GM12878 (cell line): Measurements from ENCODE around the gene IFI44L.

Source experiments
- CBX3 ChIP-seq: fragments of 200-600 bp; sonication (generic); IDR thresholded peaks from 2 replicates; pipeline ENCODE4 v1.6.1; 2016; ENCODE audit warnings: low read depth, borderline replicate concordance
- CTCF ChIP-seq, 3 experiments: IDR thresholded peaks in 2 of 3; conservative IDR thresholded peaks in 1 of 3; 2 replicates each; pipeline ENCODE4 v1.5.1; 2011; ENCODE audit warnings: low read depth in 3 of 3, low read length in 3 of 3, mild to moderate bottlenecking in 3 of 3, control low read depth in 2 of 3, moderate library complexity in 2 of 3, inconsistent platforms in 1 of 3, mixed read lengths in 1 of 3; ENCODE audit not compliant: control insufficient read depth in 2 of 3, insufficient read depth in 1 of 3; ENCODE audit errors: extremely low read depth in 1 of 3
- E2F4 ChIP-seq: IDR thresholded peaks from 2 replicates; pipeline ENCODE4 v1.6.1; 2012; ENCODE audit warnings: low read depth, low read length, improper control_type of control experiment
- EZH2 ChIP-seq: IDR thresholded peaks from 2 replicates; pipeline ENCODE4 v1.6.1; 2012; ENCODE audit warnings: low read depth, mild to moderate bottlenecking, control low read depth, inconsistent platforms, low read length, borderline replicate concordance; ENCODE audit not compliant: control insufficient read depth
- GABPA ChIP-seq: IDR thresholded peaks from 2 replicates; pipeline ENCODE4 v1.6.1; 2014; ENCODE audit warnings: antibody characterized with exemption, low read depth, mild to moderate bottlenecking, inconsistent platforms
- JUND ChIP-seq: IDR thresholded peaks from 2 replicates; pipeline ENCODE4 v1.6.1; 2012; ENCODE audit warnings: low read depth, mild to moderate bottlenecking, low read length, improper control_type of control experiment, moderate library complexity
- MAX ChIP-seq: IDR thresholded peaks from 2 replicates; pipeline ENCODE4 v1.6.1; 2012; ENCODE audit warnings: low read depth, low read length, improper control_type of control experiment
- POLR2A ChIP-seq: IDR thresholded peaks from 2 replicates; pipeline ENCODE4 v1.6.1; 2011; ENCODE audit warnings: low read depth, mild to moderate bottlenecking, low read length
- POLR2AphosphoS5 ChIP-seq: IDR thresholded peaks from 2 replicates; pipeline ENCODE4 v1.6.1; 2011; ENCODE audit warnings: mild to moderate bottlenecking, low read length, inconsistent platforms
- RELA ChIP-seq: fragments of 450-650 bp; IDR thresholded peaks from 2 replicates; pipeline ENCODE4 v1.8.0; 2014; ENCODE audit warnings: borderline replicate concordance; ENCODE audit not compliant: partially characterized antibody
- WRNIP1 ChIP-seq: IDR thresholded peaks from 2 replicates; pipeline ENCODE4 v1.6.1; 2011; ENCODE audit warnings: low read depth, low read length, improper control_type of control experiment, borderline replicate concordance
- TF ChIP-seq, protein P1 (sequence below): IDR thresholded peaks from 2 replicates; pipeline ENCODE4 v1.6.1; 2011; ENCODE audit warnings: mild to moderate bottlenecking, low read depth, low read length, moderate library complexity; ENCODE audit not compliant: insufficient replicate concordance
- TF ChIP-seq, protein P2 (sequence below): IDR thresholded peaks from 2 replicates; pipeline ENCODE4 v1.6.1; 2012; ENCODE audit warnings: mild to moderate bottlenecking, low read depth, low read length

- TF ChIP-seq, protein P1, sequence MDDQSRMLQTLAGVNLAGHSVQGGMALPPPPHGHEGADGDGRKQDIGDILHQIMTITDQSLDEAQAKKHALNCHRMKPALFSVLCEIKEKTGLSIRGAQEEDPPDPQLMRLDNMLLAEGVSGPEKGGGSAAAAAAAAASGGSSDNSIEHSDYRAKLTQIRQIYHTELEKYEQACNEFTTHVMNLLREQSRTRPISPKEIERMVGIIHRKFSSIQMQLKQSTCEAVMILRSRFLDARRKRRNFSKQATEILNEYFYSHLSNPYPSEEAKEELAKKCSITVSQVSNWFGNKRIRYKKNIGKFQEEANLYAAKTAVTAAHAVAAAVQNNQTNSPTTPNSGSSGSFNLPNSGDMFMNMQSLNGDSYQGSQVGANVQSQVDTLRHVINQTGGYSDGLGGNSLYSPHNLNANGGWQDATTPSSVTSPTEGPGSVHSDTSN: no peak
- no peak for TF ChIP-seq CTCF (IDR thresholded peaks at IDR 0.05 in 2 of 3, conservative IDR thresholded peaks at IDR 0.05 in 1 of 3; ENCODE audit: control insufficient read depth in 2 of 3, extremely low read depth in 1 of 3, insufficient read depth in 1 of 3, low read depth in 3 of 3, low read length in 3 of 3)
- TF ChIP-seq, protein P2, sequence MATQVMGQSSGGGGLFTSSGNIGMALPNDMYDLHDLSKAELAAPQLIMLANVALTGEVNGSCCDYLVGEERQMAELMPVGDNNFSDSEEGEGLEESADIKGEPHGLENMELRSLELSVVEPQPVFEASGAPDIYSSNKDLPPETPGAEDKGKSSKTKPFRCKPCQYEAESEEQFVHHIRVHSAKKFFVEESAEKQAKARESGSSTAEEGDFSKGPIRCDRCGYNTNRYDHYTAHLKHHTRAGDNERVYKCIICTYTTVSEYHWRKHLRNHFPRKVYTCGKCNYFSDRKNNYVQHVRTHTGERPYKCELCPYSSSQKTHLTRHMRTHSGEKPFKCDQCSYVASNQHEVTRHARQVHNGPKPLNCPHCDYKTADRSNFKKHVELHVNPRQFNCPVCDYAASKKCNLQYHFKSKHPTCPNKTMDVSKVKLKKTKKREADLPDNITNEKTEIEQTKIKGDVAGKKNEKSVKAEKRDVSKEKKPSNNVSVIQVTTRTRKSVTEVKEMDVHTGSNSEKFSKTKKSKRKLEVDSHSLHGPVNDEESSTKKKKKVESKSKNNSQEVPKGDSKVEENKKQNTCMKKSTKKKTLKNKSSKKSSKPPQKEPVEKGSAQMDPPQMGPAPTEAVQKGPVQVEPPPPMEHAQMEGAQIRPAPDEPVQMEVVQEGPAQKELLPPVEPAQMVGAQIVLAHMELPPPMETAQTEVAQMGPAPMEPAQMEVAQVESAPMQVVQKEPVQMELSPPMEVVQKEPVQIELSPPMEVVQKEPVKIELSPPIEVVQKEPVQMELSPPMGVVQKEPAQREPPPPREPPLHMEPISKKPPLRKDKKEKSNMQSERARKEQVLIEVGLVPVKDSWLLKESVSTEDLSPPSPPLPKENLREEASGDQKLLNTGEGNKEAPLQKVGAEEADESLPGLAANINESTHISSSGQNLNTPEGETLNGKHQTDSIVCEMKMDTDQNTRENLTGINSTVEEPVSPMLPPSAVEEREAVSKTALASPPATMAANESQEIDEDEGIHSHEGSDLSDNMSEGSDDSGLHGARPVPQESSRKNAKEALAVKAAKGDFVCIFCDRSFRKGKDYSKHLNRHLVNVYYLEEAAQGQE: no peak
- TF ChIP-seq CBX3: no peak
- no peak for TF ChIP-seq WRNIP1
- no peak for TF ChIP-seq JUND
- no peak for TF ChIP-seq EZH2
- no peak for TF ChIP-seq E2F4
- TF ChIP-seq POLR2AphosphoS5: no peak
- TF ChIP-seq MAX: no peak
- TF ChIP-seq POLR2A: no peak
- TF ChIP-seq GABPA: no peak
- TF ChIP-seq RELA: no peak
Observed at GRCh38 chr1:78683079-78683478, 62.8 kb downstream of the IFI44L start.
